Measurements from ENCODE around the gene ZSCAN10. TPM values are rescaled to one million over a fixed set of nuclear protein-coding genes. Genes with fewer than 3 reads are reported as not detected.

ZSCAN10 gene
- total RNA-seq, 1 experiment from 2014 or later, result 207 TPM

GRCh38 chr16:3063625-3064386 is 35.3 kb downstream of the ZSCAN10 start:
- Histone ChIP-seq H4K91ac (ENCODE audit: insufficient read length, low read depth, low read length) (no peak overlapping the region), H2AFZ (ENCODE audit: low read length) (no peak overlapping the region), H2BK120ac (ENCODE audit: low read depth, low read length, poor library complexity, severe bottlenecking) (no peak overlapping the region), H4K8ac (replicated peaks; ENCODE audit: insufficient read length, low read depth, low read length) (no peak overlapping the region), H3K9ac (ENCODE audit: extremely low read depth, insufficient read length, low read length) (no peak overlapping the region), H2BK5ac (ENCODE audit: insufficient read length, low read length) (no peak overlapping the region), H3K56ac (ENCODE audit: insufficient read length, low read depth, low read length) (no peak overlapping the region), H3K27me3 (ENCODE audit: insufficient read depth, low read length) (no peaks in the 10 kb centered on the region), H2AK5ac (ENCODE audit: insufficient read length, low read length) (no peak overlapping the region), H3K27ac (ENCODE audit: insufficient read length, low read depth, low read length) (no peak overlapping the region), H3K4me2 (ENCODE audit: insufficient read depth, insufficient read length, low read length) (no peak overlapping the region), H3K79me1 (ENCODE audit: insufficient read depth, low read depth, low read length, poor library complexity, severe bottlenecking) (no peaks in the 10 kb centered on the region), H4K20me1 (ENCODE audit: control insufficient read depth, insufficient read depth, insufficient read length) (no peaks in the 10 kb centered on the region), H3K14ac (ENCODE audit: insufficient read depth, low read length) (no peak overlapping the region), H4K5ac (ENCODE audit: insufficient read length, low read depth, low read length) (no peak overlapping the region), H3K79me2 (ENCODE audit: insufficient read depth, low read length) (no peaks in the 10 kb centered on the region), H3K23ac (ENCODE audit: insufficient read length, low read depth, low read length) (no peak overlapping the region), H2BK20ac (ENCODE audit: low read depth, low read length, poor library complexity, severe bottlenecking) (no peak overlapping the region), H3K23me2 (ENCODE audit: insufficient read length, low read depth, low read length, poor library complexity, severe bottlenecking) (peaks cover 7% of the 10 kb centered on the region), H3K4ac (ENCODE audit: low read depth, low read length) (no peak overlapping the region), H3K4me1 (ENCODE audit: insufficient read depth, low read length) (no peaks in the 10 kb centered on the region), H3T11ph (ENCODE audit: low read length) (no peak overlapping the region), H3K9me3 (ENCODE audit: control insufficient read depth, low read depth, low read length) (no peaks in the 10 kb centered on the region), H3K18ac (ENCODE audit: insufficient read length, low read depth, low read length) (peak overlapping the region; percentile 47), H2BK12ac (ENCODE audit: insufficient read length, low read depth, low read length) (no peak overlapping the region), H2BK15ac (ENCODE audit: low read depth, low read length) (no peak overlapping the region)
- peaks cover 24 to 29% of the 10 kb centered on the region in 2 experiments for H3K4me1 Mint-ChIP-seq
- no CpG with 5 or more reads among the region's 8 CpGs for WGBS (ENCODE audit: extremely low coverage, insufficient read length, low lambda C conversion rate)
- H3K9me3 Mint-ChIP-seq, result no peaks in the 10 kb centered on the region; a peak in 1 of 5 replicates
- H3K27me3 Mint-ChIP-seq (ENCODE audit: low read depth), result peaks cover 19% of the 10 kb centered on the region
- no peak for DNase-seq
- no peak for TF ChIP-seq CTCF (conservative IDR thresholded peaks at IDR 0.05)
- peak overlapping the region in 2 of 3 experiments; percentile 19 to 49; a peak in 1 of 7 replicates for H3K27ac Mint-ChIP-seq
- no peaks in the 10 kb centered on the region; a peak in 2 of 7 replicates for H3K36me3 Mint-ChIP-seq (ENCODE audit: insufficient read depth in 1 of 3, low read depth in 3 of 3)
- H3K4me3 Mint-ChIP-seq, result peak overlapping the region in 1 of 2 experiments; percentile 5; a peak in 1 of 5 replicates

Measured in H9 (cell line).